ENCODE data around the gene DUOX1. TPM values are rescaled to one million over a fixed set of nuclear protein-coding genes. Genes with fewer than 3 reads are reported as not detected.

The DUOX1 gene
- total and polyA plus RNA-seq, 2 of the 13 experiments (the other 11 are each of a cell fraction or from before 2014, with no cell fraction given): 0.03 TPM; not detected in 1

DNA sequence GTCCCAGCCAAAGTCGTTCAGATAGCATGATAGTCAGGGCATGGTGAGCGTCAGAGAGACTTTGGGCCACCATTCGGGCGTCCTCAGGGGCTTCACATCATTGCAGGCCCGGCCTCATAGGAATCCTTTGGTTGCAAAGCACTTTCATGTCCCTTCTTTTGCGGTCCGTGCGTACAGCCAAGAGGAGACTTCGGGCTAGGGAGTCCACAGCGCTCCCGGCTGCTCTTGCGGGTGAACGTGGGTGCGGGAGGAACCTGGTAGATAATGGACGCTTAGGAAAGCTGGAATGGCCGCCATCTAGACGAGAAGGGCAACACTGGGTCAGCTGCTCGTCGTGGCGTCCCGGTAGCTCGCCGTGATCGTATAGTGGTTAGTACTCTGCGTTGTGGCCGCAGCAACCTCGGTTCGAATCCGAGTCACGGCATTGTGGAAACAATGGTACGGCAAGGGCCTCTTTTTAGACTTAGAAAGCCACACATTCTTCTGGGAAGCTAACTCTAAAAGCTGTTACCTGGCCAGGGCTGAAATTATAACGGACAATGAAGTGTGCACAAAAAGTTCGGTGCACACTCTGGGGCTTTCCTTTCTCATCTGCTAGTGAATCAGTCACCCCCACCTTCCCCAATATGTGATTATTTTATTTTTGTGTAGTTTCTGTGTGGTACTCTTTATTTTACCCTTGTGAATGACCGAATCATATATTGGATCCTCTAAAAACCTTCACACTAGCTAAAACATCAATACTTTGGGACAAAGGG, 71.2 kb downstream of the DUOX1 start (continued):
- TF ChIP-seq ZBTB7A (CRISPR knock-in tag; IDR thresholded peaks at IDR 0.05): no peak
- TF ChIP-seq E2F1 (CRISPR knock-in tag; IDR thresholded peaks at IDR 0.05): no peak; the same call in 1 of the 2 replicates
- TF ChIP-seq ZNF432 (CRISPR knock-in tag; IDR thresholded peaks at IDR 0.05; ENCODE audit: borderline replicate concordance): no peak
- TF ChIP-seq POLR2A (IDR thresholded peaks at IDR 0.05; ENCODE audit: insufficient read depth in 1 of 2, low read depth in 2 of 2, low read length in 2 of 2): no peak
- no peak for TF ChIP-seq SIN3B (IDR thresholded peaks at IDR 0.05; ENCODE audit: low read length)
- TF ChIP-seq ZNF773 (CRISPR knock-in tag; IDR thresholded peaks at IDR 0.05; ENCODE audit: borderline replicate concordance): no peak
- no peak; the same call in none of the 2 replicates for TF ChIP-seq REPIN1 (CRISPR knock-in tag; IDR thresholded peaks at IDR 0.05; ENCODE audit: borderline replicate concordance, low read depth)
- TF ChIP-seq ZNF891 (CRISPR knock-in tag; IDR thresholded peaks at IDR 0.05): no peak
- TF ChIP-seq ZBTB21 (CRISPR knock-in tag; IDR thresholded peaks at IDR 0.05): 0 out of 2 replicates have a peak, but pooled peaks have one; percentile 45
- no peak for TF ChIP-seq ZHX1 (CRISPR knock-in tag; IDR thresholded peaks at IDR 0.05; ENCODE audit: low read depth)
- TF ChIP-seq ZNF691 (CRISPR knock-in tag; IDR thresholded peaks at IDR 0.05; ENCODE audit: borderline replicate concordance, low read depth): no peak; the same call in 1 of the 2 replicates
- no peak for TF ChIP-seq PAWR (CRISPR knock-in tag; IDR thresholded peaks at IDR 0.05; ENCODE audit: borderline replicate concordance)
- TF ChIP-seq BRF2 (CRISPR knock-in tag; IDR thresholded peaks at IDR 0.05): no peak
- TF ChIP-seq ZNF17 (CRISPR knock-in tag; IDR thresholded peaks at IDR 0.05): no peak
- no peak for TF ChIP-seq ZNF350 (CRISPR knock-in tag; IDR thresholded peaks at IDR 0.05; ENCODE audit: borderline replicate concordance, low read depth)
- no peak for TF ChIP-seq AFF4 (CRISPR knock-in tag; IDR thresholded peaks at IDR 0.05)
- TF ChIP-seq, protein P1, sequence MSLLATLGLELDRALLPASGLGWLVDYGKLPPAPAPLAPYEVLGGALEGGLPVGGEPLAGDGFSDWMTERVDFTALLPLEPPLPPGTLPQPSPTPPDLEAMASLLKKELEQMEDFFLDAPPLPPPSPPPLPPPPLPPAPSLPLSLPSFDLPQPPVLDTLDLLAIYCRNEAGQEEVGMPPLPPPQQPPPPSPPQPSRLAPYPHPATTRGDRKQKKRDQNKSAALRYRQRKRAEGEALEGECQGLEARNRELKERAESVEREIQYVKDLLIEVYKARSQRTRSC (CRISPR knock-in tag; IDR thresholded peaks at IDR 0.05; ENCODE audit: low read depth): no peak
